Caco-2 (cell line): ENCODE data around the gene ADAM12. TPM values are rescaled to one million over a fixed set of nuclear protein-coding genes. Genes with fewer than 3 reads are reported as not detected.

ENCODE experiments used
- BruUV-seq: library from RNA; stranded (reverse); fragments of 400-500 nt; replicated peaks from 2 replicates; lab custom pipeline; 2021; lab: Mats Ljungman, UMichigan
- CTCF ChIA-PET: fragments of 300-600 bp; sonication (Branson Sonifier 250); formaldehyde crosslinking; loops from one replicate; lab custom pipeline; 2022; ENCODE audit warnings: antibody characterized with exemption; lab: Charles Lee
- POLR2A ChIA-PET: fragments of 300-600 bp; sonication (Branson Sonifier 250); formaldehyde crosslinking; loops from one replicate; lab custom pipeline; 2022; ENCODE audit warnings: antibody characterized with exemption; lab: Charles Lee
- DNase-seq, 2 experiments: peaks; one replicate each; pipeline versions ENCODE4 v3.0.0 to v3.0.0-alpha.2; 2020 to 2022
- H3K27me3 ChIP-seq: replicated peaks from 2 replicates; pipeline ENCODE4 v1.6.0; 2011; ENCODE audit warnings: low read length; ENCODE audit not compliant: control insufficient read depth, insufficient read depth
- H3K36me3 ChIP-seq: 2 replicates; pipeline ENCODE4 v1.5.1; 2011; ENCODE audit warnings: low read length; ENCODE audit not compliant: control insufficient read depth, insufficient read depth
- H3K4me1 ChIP-seq: fragments of 250-450 bp; sonication (Bioruptor Pico); 2 replicates; pipeline ENCODE4 v1.5.1; 2020; ENCODE audit warnings: mild to moderate bottlenecking
- H3K4me3 ChIP-seq: 2 replicates; pipeline ENCODE4 v1.5.1; 2011; ENCODE audit warnings: low read depth, mild to moderate bottlenecking, control low read depth, low read length
- H3K9me3 ChIP-seq: fragments of 250-450 bp; sonication (Bioruptor Pico); 2 replicates; pipeline ENCODE4 v1.5.1; 2020; ENCODE audit warnings: mild to moderate bottlenecking, moderate library complexity
- H3K27ac Mint-ChIP-seq: one replicate; pipeline ENCODE4 v1.8.0; 2022; ENCODE audit warnings: mixed read lengths; ENCODE audit not compliant: unreplicated experiment
- H3K27me3 Mint-ChIP-seq: one replicate; pipeline ENCODE4 v1.8.0; 2022; ENCODE audit warnings: mixed read lengths; ENCODE audit not compliant: insufficient read depth, unreplicated experiment
- H3K36me3 Mint-ChIP-seq: one replicate; pipeline ENCODE4 v1.8.0; 2022; ENCODE audit warnings: mild to moderate bottlenecking, mixed read lengths; ENCODE audit not compliant: insufficient read depth, unreplicated experiment
- H3K4me1 Mint-ChIP-seq: one replicate; pipeline ENCODE4 v1.8.0; 2022; ENCODE audit warnings: low read depth, mixed read lengths; ENCODE audit not compliant: unreplicated experiment
- H3K4me3 Mint-ChIP-seq: one replicate; pipeline ENCODE4 v1.8.0; 2022; ENCODE audit warnings: mild to moderate bottlenecking, moderate library complexity, mixed read lengths; ENCODE audit not compliant: unreplicated experiment
- H3K9me3 Mint-ChIP-seq: one replicate; pipeline ENCODE4 v1.8.0; 2022; ENCODE audit warnings: mixed read lengths; ENCODE audit not compliant: unreplicated experiment
- intact Hi-C: fragments of 100-400 bp; cut with micrococcal nuclease; formaldehyde crosslinking; loops from one replicate; pipeline ENCODE4 v1.10.0; 2022; ENCODE audit not compliant: unreplicated experiment
- total RNA-seq: library from RNA; stranded (reverse); gene quantifications from 2 replicates; pipeline ENCODE4 v1.2.3, GENCODE V29; 2022
- TF ChIP-seq, protein P1 (sequence below), 2 experiments: fragments of 200-600 bp in 1 of 2; IDR thresholded peaks; 1 replicate in 1 of 2; 2 replicates in 1 of 2; pipeline versions ENCODE4 v1.5.1 to v1.8.0; 2011 to 2022; ENCODE audit warnings: antibody characterized with exemption in 1 of 2, control low read depth in 1 of 2, inconsistent platforms in 1 of 2, low read depth in 1 of 2, low read length in 1 of 2, mild to moderate bottlenecking in 1 of 2, moderate library complexity in 1 of 2; ENCODE audit not compliant: insufficient read depth in 1 of 2, severe bottlenecking in 1 of 2, unreplicated experiment in 1 of 2

ADAM12 gene
- total RNA-seq, 1 experiment from 2014 or later: not detected

DNA sequence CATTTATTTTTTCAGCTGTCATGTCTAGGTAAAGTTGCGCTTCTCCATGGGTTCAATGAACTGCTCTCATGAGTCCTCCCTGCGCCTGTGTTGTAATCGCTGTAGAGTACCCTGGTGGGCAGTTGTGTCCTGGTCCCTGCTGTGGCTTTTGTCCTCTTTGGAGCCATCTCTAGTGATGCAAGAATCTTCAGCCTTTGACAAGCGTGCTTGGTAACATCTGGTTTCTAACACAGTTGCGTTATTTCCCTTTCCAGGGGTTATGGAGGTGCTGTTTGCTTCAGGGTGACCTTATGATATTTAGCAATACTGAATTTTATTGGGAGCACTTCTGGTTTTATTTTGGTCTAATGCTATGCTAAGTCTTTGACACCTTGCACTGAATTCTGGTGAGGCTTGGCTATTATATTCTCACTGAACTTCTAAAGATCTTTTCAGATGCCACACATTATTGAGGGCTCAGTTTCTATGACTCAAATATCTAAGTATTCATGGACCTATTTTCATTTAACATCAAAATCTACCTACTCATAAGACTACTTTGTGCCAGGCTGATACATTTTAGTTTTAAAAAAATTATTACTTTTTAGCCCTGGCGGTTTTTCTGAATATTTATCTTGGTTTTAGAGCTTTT, 403.3 kb downstream of the ADAM12 start:
- CTCF ChIA-PET: no interaction called here
- no peaks in the 10 kb centered on the region for H3K4me1 ChIP-seq
- Mint-ChIP-seq H3K27me3 (peaks cover 15% of the 10 kb centered on the region), H3K4me3 (no peak overlapping the region), H3K4me1 (peaks cover 7% of the 10 kb centered on the region), H3K36me3 (no peaks in the 10 kb centered on the region), H3K27ac (no peak overlapping the region), H3K9me3 (no peaks in the 10 kb centered on the region)
- intact Hi-C loops: loop anchor here (10.0 kb wide), 1 partner anchor 760 kb away; no protein-coding TSS in a partner anchor
- no peak overlapping the region for H3K4me3 ChIP-seq
- no peaks in the 10 kb centered on the region for H3K27me3 ChIP-seq
- no TSS peak for BruUV-seq
- POLR2A ChIA-PET: no interaction called here
- H3K9me3 ChIP-seq: no peaks in the 10 kb centered on the region
- no peaks in the 10 kb centered on the region for H3K36me3 ChIP-seq
- DNase-seq: no peak
- TF ChIP-seq, protein P1, sequence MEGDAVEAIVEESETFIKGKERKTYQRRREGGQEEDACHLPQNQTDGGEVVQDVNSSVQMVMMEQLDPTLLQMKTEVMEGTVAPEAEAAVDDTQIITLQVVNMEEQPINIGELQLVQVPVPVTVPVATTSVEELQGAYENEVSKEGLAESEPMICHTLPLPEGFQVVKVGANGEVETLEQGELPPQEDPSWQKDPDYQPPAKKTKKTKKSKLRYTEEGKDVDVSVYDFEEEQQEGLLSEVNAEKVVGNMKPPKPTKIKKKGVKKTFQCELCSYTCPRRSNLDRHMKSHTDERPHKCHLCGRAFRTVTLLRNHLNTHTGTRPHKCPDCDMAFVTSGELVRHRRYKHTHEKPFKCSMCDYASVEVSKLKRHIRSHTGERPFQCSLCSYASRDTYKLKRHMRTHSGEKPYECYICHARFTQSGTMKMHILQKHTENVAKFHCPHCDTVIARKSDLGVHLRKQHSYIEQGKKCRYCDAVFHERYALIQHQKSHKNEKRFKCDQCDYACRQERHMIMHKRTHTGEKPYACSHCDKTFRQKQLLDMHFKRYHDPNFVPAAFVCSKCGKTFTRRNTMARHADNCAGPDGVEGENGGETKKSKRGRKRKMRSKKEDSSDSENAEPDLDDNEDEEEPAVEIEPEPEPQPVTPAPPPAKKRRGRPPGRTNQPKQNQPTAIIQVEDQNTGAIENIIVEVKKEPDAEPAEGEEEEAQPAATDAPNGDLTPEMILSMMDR (IDR thresholded peaks at IDR 0.05; ENCODE audit: insufficient read depth in 1 of 2, low read depth in 1 of 2, low read length in 1 of 2, severe bottlenecking in 1 of 2, unreplicated experiment in 1 of 2): no peak

DNA sequence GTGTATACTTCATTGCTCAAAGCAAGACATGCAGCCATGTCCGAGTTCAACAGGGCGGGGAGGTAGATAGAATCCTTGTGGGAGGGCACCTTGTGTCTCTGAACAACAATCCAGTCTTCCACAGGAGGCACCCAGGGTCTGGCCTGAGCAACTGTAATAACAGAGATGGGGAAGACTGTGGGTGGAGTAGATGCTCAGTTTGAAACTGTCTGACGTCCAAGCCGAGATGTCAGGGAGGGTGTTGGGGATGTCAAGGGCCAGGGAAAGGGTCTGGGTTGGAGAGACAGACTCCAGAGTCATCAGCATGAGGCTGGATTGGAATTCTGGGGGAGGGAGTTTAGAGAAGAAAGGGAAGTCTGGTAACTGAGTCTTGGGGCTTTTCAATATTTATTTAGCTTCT, 403.9 kb downstream of the ADAM12 start:
- Histone ChIP-seq H3K4me3 (no peak overlapping the region), H3K4me1 (no peaks in the 10 kb centered on the region), H3K27me3 (no peaks in the 10 kb centered on the region), H3K9me3 (no peaks in the 10 kb centered on the region), H3K36me3 (no peaks in the 10 kb centered on the region)
- H3K4me1 Mint-ChIP-seq: peaks cover 7% of the 10 kb centered on the region
- peaks cover 11% of the 10 kb centered on the region for H3K27me3 Mint-ChIP-seq
- CTCF ChIA-PET: no interaction called here
- intact Hi-C loops: loop anchor here (10.0 kb wide), 1 partner anchor 760 kb away; no protein-coding TSS in a partner anchor
- TF ChIP-seq, protein P1 (IDR thresholded peaks at IDR 0.05; ENCODE audit: insufficient read depth in 1 of 2, low read depth in 1 of 2, low read length in 1 of 2, severe bottlenecking in 1 of 2, unreplicated experiment in 1 of 2): no peak
- no peaks in the 10 kb centered on the region for H3K9me3 Mint-ChIP-seq
- no peak overlapping the region for H3K4me3 Mint-ChIP-seq
- H3K27ac Mint-ChIP-seq: no peak overlapping the region
- no peaks in the 10 kb centered on the region for H3K36me3 Mint-ChIP-seq
- BruUV-seq: no TSS peak
- DNase-seq: no peak
- POLR2A ChIA-PET: no interaction called here

DNA sequence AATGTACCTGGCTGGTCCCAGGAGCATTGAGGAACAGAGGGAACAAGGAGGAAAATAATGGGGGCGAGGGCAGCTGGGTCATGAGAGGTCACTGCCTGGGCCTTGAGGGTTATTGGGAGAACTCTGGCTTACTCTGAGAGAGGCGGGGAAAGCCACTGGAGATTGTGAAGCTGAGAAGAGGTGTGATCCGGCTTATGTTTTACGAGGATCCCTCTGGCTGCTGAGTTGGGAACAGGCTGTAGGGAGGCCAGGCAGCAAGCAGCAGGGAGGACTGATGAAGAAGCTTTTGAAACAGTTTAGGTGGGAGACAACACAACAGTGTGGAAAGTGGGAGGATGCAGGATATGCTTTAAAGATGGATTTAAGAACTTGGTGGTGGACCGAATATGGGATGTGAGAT, 404.6 kb downstream of the ADAM12 start:
- H3K9me3 Mint-ChIP-seq: no peaks in the 10 kb centered on the region

More for the DNA sequence above, 404.6 kb downstream of the ADAM12 start:
- Histone ChIP-seq H3K27me3 (no peaks in the 10 kb centered on the region), H3K4me3 (no peak overlapping the region), H3K9me3 (no peaks in the 10 kb centered on the region), H3K4me1 (no peaks in the 10 kb centered on the region), H3K36me3 (no peaks in the 10 kb centered on the region)
- ChIA-PET CTCF (interaction anchor here (0.7 kb wide), 1 partner anchor 114 kb away, joined by 3 read pairs; no protein-coding TSS in a partner anchor), POLR2A (no interaction called here)
- Mint-ChIP-seq H3K4me3 (no peak overlapping the region), H3K27ac (no peak overlapping the region), H3K36me3 (no peaks in the 10 kb centered on the region), H3K27me3 (peaks cover 11% of the 10 kb centered on the region), H3K4me1 (peaks cover 7% of the 10 kb centered on the region)
- TF ChIP-seq, protein P1 (IDR thresholded peaks at IDR 0.05; ENCODE audit: insufficient read depth in 1 of 2, low read depth in 1 of 2, low read length in 1 of 2, severe bottlenecking in 1 of 2, unreplicated experiment in 1 of 2): no peak
- intact Hi-C loops: loop anchor here (2.0 to 10.0 kb wide), 3 partner anchors 113 to 761 kb away; no protein-coding TSS in a partner anchor
- no peak for DNase-seq
- BruUV-seq: no TSS peak
